Muscle of back (tissue), 11 donors: ENCODE data around the gene MESD. TPM values are rescaled to one million over a fixed set of nuclear protein-coding genes. Genes with fewer than 3 reads are reported as not detected.

Source experiments
- DNase-seq, 3 donors: peaks; one replicate each; pipeline versions ENCODE4 v3.0.0 to v3.0.0-alpha.2; 2013
- polyA plus RNA-seq, 10 donors: library from polyadenylated mRNA; unstranded; fragments of 120-200 nt; gene quantifications; one replicate each; pipeline ENCODE4 v1.2.1, GENCODE V29; 2013; ENCODE audit not compliant: insufficient read length in 10 of 10

Gene MESD
- polyA plus RNA-seq, 10 donors = 18.2 to 25.8 (median 21.2) TPM

GRCh38 chr15:81016489-81017068, 27.0 kb upstream of the MESD start:
- DNase-seq = no peak

- DNase-seq = no peak
These were observed 26.2 kb upstream of the MESD start for GRCh38 chr15:81015621-81016488.

- DNase-seq = no peak
These were observed 25.0 kb upstream of the MESD start for GRCh38 chr15:81014446-81015093.

GRCh38 chr15:81013396-81013929, 23.8 kb upstream of the MESD start:
- no peak for DNase-seq

- DNase-seq = no peak
These were observed 23.0 kb upstream of the MESD start for GRCh38 chr15:81012588-81012987.

- DNase-seq = no peak
These were observed 22.0 kb upstream of the MESD start for GRCh38 chr15:81011593-81011992.

- no peak for DNase-seq
These were observed 20.5 kb upstream of the MESD start for GRCh38 chr15:81010086-81010485.

- DNase-seq = no peak
These were observed 18.7 kb upstream of the MESD start for GRCh38 chr15:81008312-81008711.

GRCh38 chr15:81007428-81008064, 17.9 kb upstream of the MESD start:
- DNase-seq = no peak

- DNase-seq = no peak
These were observed 16.5 kb upstream of the MESD start for GRCh38 chr15:81006124-81006523.

GRCh38 chr15:81003097-81003350, 13.4 kb upstream of the MESD start:
- DNase-seq = no peak

GRCh38 chr15:81002331-81003096, 12.9 kb upstream of the MESD start:
- peak in 1 of 3 donors; percentile 71 for DNase-seq

GRCh38 chr15:81002009-81002330, 12.4 kb upstream of the MESD start:
- no peak for DNase-seq

GRCh38 chr15:81001152-81002008, 11.8 kb upstream of the MESD start:
- peak in 2 of 3 donors; percentile 59 to 85 for DNase-seq

- DNase-seq = peak; percentile 91 to 98 (median 94)
These were observed 11.1 kb upstream of the MESD start, which contains the start of gene TLNRD1 for GRCh38 chr15:81000624-81001151. TSS of gene TLNRD1 (plus strand) at chr15:81000923. CDS start at chr15:81002272, 1,349 bp downstream.

- DNase-seq = no peak
These were observed 10.6 kb upstream of the MESD start for GRCh38 chr15:81000144-81000623.

GRCh38 chr15:80999623-81000036, 10.0 kb upstream of the MESD start:
- no peak for DNase-seq

GRCh38 chr15:80998251-80998650, 8.6 kb upstream of the MESD start:
- no peak for DNase-seq

GRCh38 chr15:80997692-80998091, 8.1 kb upstream of the MESD start:
- DNase-seq = no peak

GRCh38 chr15:80996247-80996646, 6.6 kb upstream of the MESD start:
- DNase-seq = no peak
